Cardiac muscle cell (in vitro differentiated cells and primary cell): ENCODE measurements around the gene SOBP. TPM values are rescaled to one million over a fixed set of nuclear protein-coding genes. Genes with fewer than 3 reads are reported as not detected.

Source experiments
- DNase-seq, 2 donors: peaks; one replicate each; pipeline versions ENCODE4 v3.0.0 to v3.0.0-alpha.2; 2010 to 2017; ENCODE audit warnings: low read depth in 1 of 2, low spot score in 1 of 2
- H3K27ac ChIP-seq: fragments of 200-600 bp; sonication (generic); 2 replicates; pipeline ENCODE4 v1.5.1; 2016
- H3K27me3 ChIP-seq: fragments of 200-600 bp; sonication (generic); 2 replicates; pipeline ENCODE4 v1.6.0; 2016; ENCODE audit warnings: control low read depth
- H3K36me3 ChIP-seq: fragments of 200-600 bp; sonication (generic); 2 replicates; pipeline ENCODE4 v1.5.1; 2016; ENCODE audit warnings: control low read depth
- H3K4me1 ChIP-seq: fragments of 200-600 bp; sonication (generic); 2 replicates; pipeline ENCODE4 v1.8.1; 2017; ENCODE audit warnings: low read depth, mild to moderate bottlenecking, mixed run types
- H3K4me3 ChIP-seq: fragments of 200-600 bp; sonication (generic); 2 replicates; pipeline ENCODE4 v1.5.1; 2016; ENCODE audit warnings: mild to moderate bottlenecking
- H3K9me3 ChIP-seq: fragments of 200-600 bp; sonication (generic); 2 replicates; pipeline ENCODE4 v1.5.1; 2017; ENCODE audit warnings: low read depth, mild to moderate bottlenecking, control low read depth
- CTCF ChIP-seq: IDR thresholded peaks from 2 replicates; pipeline ENCODE4 v1.5.1; 2012; ENCODE audit warnings: low read depth, mild to moderate bottlenecking, low read length
- polyA plus RNA-seq: library from polyadenylated mRNA; unstranded; fragments of >200 nt; fragmentation: Nextera tagmentation; extraction: Ambion mirVana; gene quantifications from 2 replicates; pipeline ENCODE4 v1.2.1, GENCODE V29; 2016
- total RNA-seq: library from RNA; depleted of rRNA; stranded (reverse); fragments of >200 nt; gene quantifications from 2 replicates; pipeline ENCODE4 v1.2.3, GENCODE V29; 2016

The SOBP gene
- total and polyA plus RNA-seq, 2 experiments from 2014 or later, result 27.5 to 30.8 TPM

GRCh38 chr6:107698146-107698545 lies 208.2 kb downstream of the SOBP start:
- H3K4me1 ChIP-seq, result peaks cover 4% of the 10 kb centered on the region
- H3K4me3 ChIP-seq, result no peak overlapping the region
- DNase-seq, result peak in 1 of 2 donors; percentile 83
- peak overlapping the region; percentile 11 for H3K27ac ChIP-seq
- no peaks in the 10 kb centered on the region for H3K27me3 ChIP-seq
- no peaks in the 10 kb centered on the region for H3K36me3 ChIP-seq
- no peaks in the 10 kb centered on the region for H3K9me3 ChIP-seq
- no peak for TF ChIP-seq CTCF

GRCh38 chr6:107699254-107699653 lies 209.3 kb downstream of the SOBP start:
- H3K27ac ChIP-seq, result no peak overlapping the region
- peaks cover 4% of the 10 kb centered on the region for H3K4me1 ChIP-seq
- no peaks in the 10 kb centered on the region for H3K9me3 ChIP-seq
- no peaks in the 10 kb centered on the region for H3K36me3 ChIP-seq
- no peak for TF ChIP-seq CTCF
- no peak overlapping the region for H3K4me3 ChIP-seq
- DNase-seq, result no peak
- no peaks in the 10 kb centered on the region for H3K27me3 ChIP-seq

GRCh38 chr6:107699697-107700325 lies 209.9 kb downstream of the SOBP start:
- no peak overlapping the region for H3K4me3 ChIP-seq
- DNase-seq, result peak in 1 of 2 donors; percentile 49
- peaks cover 4% of the 10 kb centered on the region for H3K4me1 ChIP-seq
- no peak overlapping the region for H3K27ac ChIP-seq
- H3K36me3 ChIP-seq, result no peaks in the 10 kb centered on the region
- H3K9me3 ChIP-seq, result no peaks in the 10 kb centered on the region
- no peaks in the 10 kb centered on the region for H3K27me3 ChIP-seq
- TF ChIP-seq CTCF, result no peak

- no peaks in the 10 kb centered on the region for H3K9me3 ChIP-seq
- H3K27me3 ChIP-seq, result no peaks in the 10 kb centered on the region
- H3K4me1 ChIP-seq, result no peaks in the 10 kb centered on the region
- H3K4me3 ChIP-seq, result no peak overlapping the region
- H3K27ac ChIP-seq, result no peak overlapping the region
- TF ChIP-seq CTCF, result no peak
- DNase-seq, result no peak
- H3K36me3 ChIP-seq, result no peaks in the 10 kb centered on the region
Measured at GRCh38 chr6:107703606-107704005, 213.7 kb downstream of the SOBP start.

DNA sequence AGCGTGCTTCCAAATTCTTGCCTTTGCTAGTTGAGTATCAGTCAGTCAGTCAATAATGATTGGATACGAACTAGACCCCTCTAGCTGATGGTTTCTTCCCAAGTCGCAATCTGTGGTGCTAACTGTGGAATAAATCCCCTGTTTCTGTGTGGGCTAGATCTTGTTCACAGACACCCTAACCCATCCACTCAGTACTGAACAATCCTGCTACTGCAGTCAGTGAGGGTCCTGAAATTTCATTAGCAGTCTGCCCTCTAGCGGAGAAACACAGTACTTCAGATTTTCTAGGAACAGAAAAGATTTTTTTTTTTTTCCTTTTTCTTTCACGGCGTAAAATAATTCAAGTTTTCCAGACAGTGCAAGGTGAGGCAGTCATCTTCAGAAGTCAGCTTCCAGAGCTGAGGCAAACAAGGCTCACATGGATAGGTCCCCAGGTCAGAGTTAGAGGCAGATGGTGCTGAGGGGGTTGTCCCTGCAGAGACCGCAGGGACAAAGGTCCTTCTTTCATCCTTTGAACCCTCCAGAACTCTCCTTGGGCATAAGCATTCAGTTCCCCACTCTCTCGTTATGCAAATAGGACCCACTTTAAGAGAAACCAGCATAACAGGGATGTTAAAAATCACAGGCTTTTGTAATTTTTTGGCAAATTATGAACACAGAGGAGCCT lies 214.6 kb downstream of the SOBP start:
- no peak overlapping the region for H3K27ac ChIP-seq
- H3K9me3 ChIP-seq, result no peaks in the 10 kb centered on the region
- H3K27me3 ChIP-seq, result no peaks in the 10 kb centered on the region
- peak; percentile 74 for TF ChIP-seq CTCF
- H3K36me3 ChIP-seq, result no peaks in the 10 kb centered on the region
- H3K4me3 ChIP-seq, result no peak overlapping the region
- no peaks in the 10 kb centered on the region for H3K4me1 ChIP-seq
- peak; percentile 72 to 73 for DNase-seq
